Measurements from ENCODE around the gene SCARB1.

SCARB1 gene

GRCh38 chr12:124782132-124782531 lies 81.5 kb downstream of the SCARB1 start:
- Histone ChIP-seq H3K27me3 (ENCODE audit: low read depth, low read length) (no peaks in the 10 kb centered on the region), H3K9me3 (ENCODE audit: control insufficient read depth in 1 of 2, low read length in 2 of 2) (no peaks in the 10 kb centered on the region), H3K27ac (ENCODE audit: low read length) (no peak overlapping the region), H3K4me3 (ENCODE audit: low read depth in 1 of 2, low read length in 2 of 2) (no peak overlapping the region), H3K36me3 (ENCODE audit: control insufficient read depth in 1 of 2, insufficient read depth in 2 of 2, low read length in 2 of 2) (peaks cover 6 to 14% of the 10 kb centered on the region in 2 donors), H3K4me1 (ENCODE audit: control insufficient read depth in 1 of 2, insufficient read depth in 2 of 2, low read length in 2 of 2) (no peaks in the 10 kb centered on the region)

GRCh38 chr12:124780752-124781685 lies 82.6 kb downstream of the SCARB1 start:
- Histone ChIP-seq H3K4me3 (ENCODE audit: low read depth in 1 of 2, low read length in 2 of 2) (no peak overlapping the region), H3K36me3 (ENCODE audit: control insufficient read depth in 1 of 2, insufficient read depth in 2 of 2, low read length in 2 of 2) (peaks cover 6 to 14% of the 10 kb centered on the region in 2 donors), H3K27me3 (ENCODE audit: low read depth, low read length) (no peaks in the 10 kb centered on the region), H3K27ac (ENCODE audit: low read length) (no peak overlapping the region), H3K4me1 (ENCODE audit: control insufficient read depth in 1 of 2, insufficient read depth in 2 of 2, low read length in 2 of 2) (no peaks in the 10 kb centered on the region), H3K9me3 (ENCODE audit: control insufficient read depth in 1 of 2, low read length in 2 of 2) (no peaks in the 10 kb centered on the region)

GRCh38 chr12:124780336-124780735 lies 83.3 kb downstream of the SCARB1 start:
- Histone ChIP-seq H3K4me1 (ENCODE audit: control insufficient read depth in 1 of 2, insufficient read depth in 2 of 2, low read length in 2 of 2) (no peaks in the 10 kb centered on the region), H3K9me3 (ENCODE audit: control insufficient read depth in 1 of 2, low read length in 2 of 2) (no peaks in the 10 kb centered on the region), H3K36me3 (ENCODE audit: control insufficient read depth in 1 of 2, insufficient read depth in 2 of 2, low read length in 2 of 2) (peaks cover 2 to 13% of the 10 kb centered on the region in 2 donors), H3K27ac (ENCODE audit: low read length) (no peak overlapping the region), H3K27me3 (ENCODE audit: low read depth, low read length) (no peaks in the 10 kb centered on the region), H3K4me3 (ENCODE audit: low read depth in 1 of 2, low read length in 2 of 2) (no peak overlapping the region)

GRCh38 chr12:124779161-124780141 lies 84.2 kb downstream of the SCARB1 start:
- Histone ChIP-seq H3K27ac (ENCODE audit: low read length) (no peak overlapping the region), H3K4me3 (ENCODE audit: low read depth in 1 of 2, low read length in 2 of 2) (no peak overlapping the region), H3K4me1 (ENCODE audit: control insufficient read depth in 1 of 2, insufficient read depth in 2 of 2, low read length in 2 of 2) (no peaks in the 10 kb centered on the region), H3K9me3 (ENCODE audit: control insufficient read depth in 1 of 2, low read length in 2 of 2) (no peaks in the 10 kb centered on the region), H3K27me3 (ENCODE audit: low read depth, low read length) (no peaks in the 10 kb centered on the region), H3K36me3 (ENCODE audit: control insufficient read depth in 1 of 2, insufficient read depth in 2 of 2, low read length in 2 of 2) (peaks cover 0 to 9% of the 10 kb centered on the region in 2 donors)

- Histone ChIP-seq H3K27me3 (ENCODE audit: low read depth, low read length) (no peaks in the 10 kb centered on the region), H3K4me1 (ENCODE audit: control insufficient read depth in 1 of 2, insufficient read depth in 2 of 2, low read length in 2 of 2) (peaks cover 0 to 4% of the 10 kb centered on the region in 2 donors), H3K4me3 (ENCODE audit: low read depth in 1 of 2, low read length in 2 of 2) (no peak overlapping the region), H3K9me3 (ENCODE audit: control insufficient read depth in 1 of 2, low read length in 2 of 2) (no peaks in the 10 kb centered on the region), H3K36me3 (ENCODE audit: control insufficient read depth in 1 of 2, insufficient read depth in 2 of 2, low read length in 2 of 2) (peaks cover 0 to 9% of the 10 kb centered on the region in 2 donors), H3K27ac (ENCODE audit: low read length) (no peak overlapping the region)
Measured at GRCh38 chr12:124778411-124778810, 85.3 kb downstream of the SCARB1 start.

- no peaks in the 10 kb centered on the region for H3K9me3 ChIP-seq (ENCODE audit: control insufficient read depth in 1 of 2, low read length in 2 of 2)
- H3K27ac ChIP-seq (ENCODE audit: low read length), result no peak overlapping the region
- H3K4me3 ChIP-seq (ENCODE audit: low read depth in 1 of 2, low read length in 2 of 2), result no peak overlapping the region
- peaks cover 0 to 9% of the 10 kb centered on the region in 2 donors for H3K36me3 ChIP-seq (ENCODE audit: control insufficient read depth in 1 of 2, insufficient read depth in 2 of 2, low read length in 2 of 2)
- peaks cover 0 to 4% of the 10 kb centered on the region in 2 donors for H3K4me1 ChIP-seq (ENCODE audit: control insufficient read depth in 1 of 2, insufficient read depth in 2 of 2, low read length in 2 of 2)
- H3K27me3 ChIP-seq (ENCODE audit: low read depth, low read length), result no peaks in the 10 kb centered on the region
Measured at GRCh38 chr12:124777399-124778372, 86.0 kb downstream of the SCARB1 start.

- no peaks in the 10 kb centered on the region for H3K9me3 ChIP-seq (ENCODE audit: control insufficient read depth in 1 of 2, low read length in 2 of 2)
- H3K27ac ChIP-seq (ENCODE audit: low read length), result no peak overlapping the region
- peaks cover 0 to 4% of the 10 kb centered on the region in 2 donors for H3K36me3 ChIP-seq (ENCODE audit: control insufficient read depth in 1 of 2, insufficient read depth in 2 of 2, low read length in 2 of 2)
- H3K4me3 ChIP-seq (ENCODE audit: low read depth in 1 of 2, low read length in 2 of 2), result no peak overlapping the region
- H3K4me1 ChIP-seq (ENCODE audit: control insufficient read depth in 1 of 2, insufficient read depth in 2 of 2, low read length in 2 of 2), result peaks cover 0 to 14% of the 10 kb centered on the region in 2 donors
- no peaks in the 10 kb centered on the region for H3K27me3 ChIP-seq (ENCODE audit: low read depth, low read length)
Measured at GRCh38 chr12:124776125-124776513, 87.5 kb downstream of the SCARB1 start.

GRCh38 chr12:124774462-124775167 lies 89.0 kb downstream of the SCARB1 start:
- Histone ChIP-seq H3K4me3 (ENCODE audit: low read depth in 1 of 2, low read length in 2 of 2) (peak overlapping the region in 1 of 2 donors; percentile 38), H3K27me3 (ENCODE audit: low read depth, low read length) (no peaks in the 10 kb centered on the region), H3K4me1 (ENCODE audit: control insufficient read depth in 1 of 2, insufficient read depth in 2 of 2, low read length in 2 of 2) (peaks cover 0 to 14% of the 10 kb centered on the region in 2 donors), H3K36me3 (ENCODE audit: control insufficient read depth in 1 of 2, insufficient read depth in 2 of 2, low read length in 2 of 2) (peaks cover 0 to 4% of the 10 kb centered on the region in 2 donors), H3K9me3 (ENCODE audit: control insufficient read depth in 1 of 2, low read length in 2 of 2) (no peaks in the 10 kb centered on the region), H3K27ac (ENCODE audit: low read length) (no peak overlapping the region)

GRCh38 chr12:124774054-124774461 lies 89.6 kb downstream of the SCARB1 start:
- Histone ChIP-seq H3K4me3 (ENCODE audit: low read depth in 1 of 2, low read length in 2 of 2) (peak overlapping the region in 1 of 2 donors; percentile 38), H3K9me3 (ENCODE audit: control insufficient read depth in 1 of 2, low read length in 2 of 2) (no peaks in the 10 kb centered on the region), H3K27ac (ENCODE audit: low read length) (no peak overlapping the region), H3K27me3 (ENCODE audit: low read depth, low read length) (no peaks in the 10 kb centered on the region), H3K4me1 (ENCODE audit: control insufficient read depth in 1 of 2, insufficient read depth in 2 of 2, low read length in 2 of 2) (peaks cover 0 to 14% of the 10 kb centered on the region in 2 donors), H3K36me3 (ENCODE audit: control insufficient read depth in 1 of 2, insufficient read depth in 2 of 2, low read length in 2 of 2) (peaks cover 0 to 4% of the 10 kb centered on the region in 2 donors)
